Thyroid gland (tissue), 4 donors: ENCODE results near the gene STXBP5L.

Source experiments
- POLR2A ChIP-seq, 2 donors: fragments of 450-650 bp; IDR thresholded peaks; one replicate each; pipeline ENCODE4 v1.6.1; 2017; ENCODE audit warnings: antibody characterized with exemption in 2 of 2, mild to moderate bottlenecking in 2 of 2, moderate library complexity in 1 of 2
- TF ChIP-seq, protein P1 (sequence below), 6 experiments: fragments of 200-600 bp in 3 of 6; fragments of 450-650 bp in 3 of 6; sonication (generic) in 3 of 6; IDR thresholded peaks; one replicate each; pipeline ENCODE4 v1.5.1; 2016 to 2019; ENCODE audit warnings: antibody characterized with exemption in 6 of 6, mild to moderate bottlenecking in 2 of 6, inconsistent platforms in 1 of 6, moderate library complexity in 1 of 6

DNA sequence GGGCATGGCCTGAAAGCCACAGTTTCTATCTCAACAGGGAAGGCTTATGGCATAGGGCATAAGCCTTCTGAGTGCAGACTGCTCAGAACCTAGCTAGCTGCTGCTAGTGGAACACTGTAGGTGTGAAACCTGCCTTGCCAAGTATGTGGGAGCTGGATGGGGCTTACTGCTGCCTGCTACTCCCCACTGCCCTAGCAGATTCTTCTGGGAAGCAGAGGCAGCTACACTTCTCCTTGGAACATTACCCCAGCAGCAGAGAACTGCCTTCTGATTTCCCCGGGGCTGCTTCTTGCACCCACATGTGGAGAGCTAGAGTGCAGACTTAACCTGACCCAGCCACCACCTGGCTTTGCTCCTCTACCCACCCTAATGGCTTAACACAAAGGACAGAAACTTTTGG is 422.1 kb downstream of the STXBP5L start:
- TF ChIP-seq, protein P1, sequence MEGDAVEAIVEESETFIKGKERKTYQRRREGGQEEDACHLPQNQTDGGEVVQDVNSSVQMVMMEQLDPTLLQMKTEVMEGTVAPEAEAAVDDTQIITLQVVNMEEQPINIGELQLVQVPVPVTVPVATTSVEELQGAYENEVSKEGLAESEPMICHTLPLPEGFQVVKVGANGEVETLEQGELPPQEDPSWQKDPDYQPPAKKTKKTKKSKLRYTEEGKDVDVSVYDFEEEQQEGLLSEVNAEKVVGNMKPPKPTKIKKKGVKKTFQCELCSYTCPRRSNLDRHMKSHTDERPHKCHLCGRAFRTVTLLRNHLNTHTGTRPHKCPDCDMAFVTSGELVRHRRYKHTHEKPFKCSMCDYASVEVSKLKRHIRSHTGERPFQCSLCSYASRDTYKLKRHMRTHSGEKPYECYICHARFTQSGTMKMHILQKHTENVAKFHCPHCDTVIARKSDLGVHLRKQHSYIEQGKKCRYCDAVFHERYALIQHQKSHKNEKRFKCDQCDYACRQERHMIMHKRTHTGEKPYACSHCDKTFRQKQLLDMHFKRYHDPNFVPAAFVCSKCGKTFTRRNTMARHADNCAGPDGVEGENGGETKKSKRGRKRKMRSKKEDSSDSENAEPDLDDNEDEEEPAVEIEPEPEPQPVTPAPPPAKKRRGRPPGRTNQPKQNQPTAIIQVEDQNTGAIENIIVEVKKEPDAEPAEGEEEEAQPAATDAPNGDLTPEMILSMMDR (IDR thresholded peaks at IDR 0.05): no peak
- no peak for TF ChIP-seq POLR2A (IDR thresholded peaks at IDR 0.05)
